HepG2 (cell line): ENCODE data around the gene PSMB3. TPM values are rescaled to one million over a fixed set of nuclear protein-coding genes. Genes with fewer than 3 reads are reported as not detected.

Experiments used
- CSRNP2 ChIP-seq: sonication (generic); formaldehyde crosslinking; conservative IDR thresholded peaks from 2 replicates; pipeline ENCODE4 v1.8.0; 2022; ENCODE audit warnings: low read depth, missing genetic modification reagents
- HMGXB4 ChIP-seq, 2 experiments: sonication (generic) in 1 of 2; formaldehyde crosslinking in 1 of 2; IDR thresholded peaks; 2 replicates each; pipeline versions ENCODE4 v1.4.0 to v1.6.1; 2018 to 2020; ENCODE audit warnings: missing genetic modification reagents in 2 of 2, borderline replicate concordance in 1 of 2, low read depth in 1 of 2, mild to moderate bottlenecking in 1 of 2, missing biosample characterization in 1 of 2
- HOXA7 ChIP-seq: sonication (generic); formaldehyde crosslinking; IDR thresholded peaks from 2 replicates; pipeline ENCODE4 v1.8.1; 2022; ENCODE audit warnings: mild to moderate bottlenecking, missing genetic modification reagents, moderate library complexity
- HOXD1 ChIP-seq: sonication (generic); formaldehyde crosslinking; IDR thresholded peaks from 2 replicates; pipeline ENCODE4 v1.5.0; 2020; ENCODE audit warnings: missing genetic modification reagents
- LRRFIP1 ChIP-seq: sonication (generic); formaldehyde crosslinking; conservative IDR thresholded peaks from 2 replicates; pipeline ENCODE4 v1.4.0; 2020; ENCODE audit warnings: missing genetic modification reagents
- NAIF1 ChIP-seq: sonication (generic); formaldehyde crosslinking; IDR thresholded peaks from 2 replicates; pipeline ENCODE4 v1.5.0; 2020; ENCODE audit warnings: mild to moderate bottlenecking, missing genetic modification reagents, borderline replicate concordance
- NR2F2 ChIP-seq: IDR thresholded peaks from 2 replicates; pipeline ENCODE4 v1.6.1; 2012; ENCODE audit warnings: low read depth, inconsistent platforms, borderline replicate concordance
- SMC3 ChIP-seq: IDR thresholded peaks from 2 replicates; pipeline ENCODE4 v1.6.1; 2011; ENCODE audit warnings: low read length, improper control_type of control experiment
- ZBTB33 ChIP-seq: sonication (generic); formaldehyde crosslinking; IDR thresholded peaks from 2 replicates; pipeline ENCODE4 v1.4.0; 2020; ENCODE audit warnings: missing genetic modification reagents
- ZMYM2 ChIP-seq: sonication (generic); formaldehyde crosslinking; IDR thresholded peaks from 2 replicates; pipeline ENCODE4 v1.8.0; 2022; ENCODE audit warnings: mild to moderate bottlenecking, missing genetic modification reagents
- ZNF292 ChIP-seq: sonication (generic); formaldehyde crosslinking; IDR thresholded peaks from 2 replicates; pipeline ENCODE4 v1.8.1; 2022; ENCODE audit warnings: mild to moderate bottlenecking, low read depth, missing genetic modification reagents, borderline replicate concordance
- ZNF451 ChIP-seq: sonication (generic); formaldehyde crosslinking; IDR thresholded peaks from 2 replicates; pipeline ENCODE4 v1.5.0; 2020; ENCODE audit warnings: mild to moderate bottlenecking, missing genetic modification reagents
- ZNF501 ChIP-seq: sonication (generic); formaldehyde crosslinking; IDR thresholded peaks from 2 replicates; pipeline ENCODE4 v1.5.1; 2020; ENCODE audit warnings: mild to moderate bottlenecking, moderate library complexity, missing genetic modification reagents
- ZNF574 ChIP-seq: sonication (generic); formaldehyde crosslinking; IDR thresholded peaks from 2 replicates; pipeline ENCODE4 v1.4.0; 2020; ENCODE audit warnings: missing genetic modification reagents
- polyA plus RNA-seq, 8 experiments: library from polyadenylated mRNA; depleted of rRNA in 3 of 8; stranded (reverse) in 7 of 8; unstranded in 1 of 8; fragments of >200 nt; fragmentation: Illumina TruSeq in 4 of 8; extraction: Trizol in 4 of 8; gene quantifications; 2 replicates each; pipeline versions ENCODE4 v1.2.1 to v1.2.3, GENCODE V29; 2011 to 2016; ENCODE audit warnings: low read depth in 4 of 8, missing spikeins in 1 of 8, mixed read lengths in 1 of 8; ENCODE audit not compliant: insufficient read depth in 1 of 8
- total RNA-seq, 5 experiments: library from RNA; depleted of rRNA; stranded (reverse); fragments of >200 nt; fragmentation: Illumina TruSeq; extraction: Trizol; gene quantifications; 2 replicates each; pipeline ENCODE4 v1.2.3, GENCODE V29; 2016; ENCODE audit warnings: low read depth in 1 of 5

PSMB3 gene
- total and polyA plus RNA-seq, 2 of the 13 experiments (the other 11 are each of a cell fraction or from before 2014, with no cell fraction given): 366 to 517 TPM

- no peak for TF ChIP-seq CSRNP2 (CRISPR knock-in tag)
- TF ChIP-seq ZNF574 (CRISPR knock-in tag): peak; percentile 66
- no peak for TF ChIP-seq SMC3
- TF ChIP-seq ZNF451 (CRISPR knock-in tag): 0 out of 2 replicates have a peak, but pooled peaks have one; percentile 11
- peak; percentile 39; the same call in 1 of the 2 replicates for TF ChIP-seq ZNF501
- no peak; the same call in 1 of the 2 replicates for TF ChIP-seq ZBTB33 (CRISPR knock-in tag)
- TF ChIP-seq ZNF292: no peak
- 0 out of 2 replicates have a peak, but pooled peaks have one; percentile 57 for TF ChIP-seq HOXD1
- TF ChIP-seq NR2F2: peak; percentile 77; the same call in 1 of the 2 replicates
- TF ChIP-seq HMGXB4 (CRISPR knock-in tag; IDR thresholded peaks at IDR 0.05; ENCODE audit: borderline replicate concordance in 1 of 2, low read depth in 1 of 2): peak; percentile 9 to 62; a peak in 3 of 4 replicates
- TF ChIP-seq HOXA7 (CRISPR knock-in tag): no peak; the same call in 1 of the 2 replicates
- 0 out of 2 replicates have a peak, but pooled peaks have one; percentile 16 for TF ChIP-seq ZMYM2 (CRISPR knock-in tag)
- peak; percentile 53; the same call in 1 of the 2 replicates for TF ChIP-seq NAIF1 (CRISPR knock-in tag)
- TF ChIP-seq LRRFIP1 (CRISPR knock-in tag): no peak
Measured at GRCh38 chr17:38746004-38746848, 6.3 kb upstream of the PSMB3 start (continued).
